Stomach smooth muscle (tissue), 2 donors: ENCODE data around the gene RAMP3.

Experiments used
- H3K27ac ChIP-seq: one replicate; pipeline ENCODE4 v1.7.0; 2013; ENCODE audit warnings: mild to moderate bottlenecking, low read length, inconsistent platforms
- H3K27me3 ChIP-seq, 2 donors: one replicate each; pipeline ENCODE4 v1.7.0; 2013; ENCODE audit warnings: low read length in 2 of 2; ENCODE audit not compliant: insufficient read depth in 2 of 2, control insufficient read depth in 1 of 2
- H3K36me3 ChIP-seq, 2 donors: one replicate each; pipeline ENCODE4 v1.7.0; 2013; ENCODE audit warnings: low read length in 2 of 2; ENCODE audit not compliant: control insufficient read depth in 2 of 2, insufficient read depth in 2 of 2
- H3K4me1 ChIP-seq: one replicate; pipeline ENCODE4 v1.7.0; 2013; ENCODE audit warnings: low read length; ENCODE audit not compliant: control insufficient read depth, insufficient read depth
- H3K4me3 ChIP-seq, 2 donors: one replicate each; pipeline ENCODE4 v1.7.0; 2013; ENCODE audit warnings: low read length in 2 of 2
- H3K9ac ChIP-seq, 2 donors: one replicate each; pipeline ENCODE4 v1.7.0; 2013; ENCODE audit warnings: low read length in 2 of 2, mild to moderate bottlenecking in 1 of 2
- H3K9me3 ChIP-seq, 2 donors: one replicate each; pipeline ENCODE4 v1.7.0; 2013; ENCODE audit warnings: low read length in 2 of 2; ENCODE audit not compliant: control insufficient read depth in 2 of 2
- donor health status: healthy.
- donor health status: Pancreatic carcinoma.

Gene RAMP3

DNA sequence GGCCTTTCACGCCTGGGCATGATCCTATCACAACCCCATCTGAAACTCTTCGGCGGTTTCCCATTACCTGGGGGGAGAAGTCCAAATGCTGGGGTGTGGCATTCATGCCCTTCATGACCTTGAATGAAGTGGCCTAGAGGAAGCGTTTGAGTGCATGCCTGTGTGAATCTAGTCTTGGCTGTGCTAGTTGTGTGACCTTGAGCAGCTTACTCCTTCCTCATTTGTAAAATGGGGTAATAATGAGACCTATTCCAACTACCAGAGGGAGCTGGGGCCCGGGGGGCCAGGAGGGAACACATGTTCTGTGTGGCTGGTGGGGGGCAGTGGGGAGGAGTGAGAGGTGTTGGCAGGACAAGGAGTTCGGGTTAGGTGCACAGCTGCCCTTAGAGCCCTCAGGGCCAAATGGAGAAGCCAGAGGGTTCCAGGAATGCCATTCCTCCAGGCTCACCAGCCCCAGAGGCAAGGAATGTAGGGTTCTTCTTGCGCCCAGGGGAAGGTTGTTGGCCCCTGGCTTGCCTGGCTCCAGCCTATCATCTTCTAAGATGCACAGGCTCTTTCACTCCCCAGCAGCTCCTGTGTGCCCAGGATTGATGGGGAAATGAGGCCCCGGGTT is 24.8 kb upstream of the RAMP3 start:
- H3K4me1 ChIP-seq: no peaks in the 10 kb centered on the region
- H3K9me3 ChIP-seq: no peaks in the 10 kb centered on the region
- no peak overlapping the region for H3K4me3 ChIP-seq
- peaks cover 0 to 4% of the 10 kb centered on the region in 2 donors for H3K27me3 ChIP-seq
- no peak overlapping the region for H3K27ac ChIP-seq
- no peak overlapping the region for H3K9ac ChIP-seq
- no peaks in the 10 kb centered on the region for H3K36me3 ChIP-seq

- Histone ChIP-seq H3K4me1 (no peaks in the 10 kb centered on the region), H3K9me3 (no peaks in the 10 kb centered on the region), H3K4me3 (no peak overlapping the region), H3K27me3 (peaks cover 0 to 4% of the 10 kb centered on the region in 2 donors), H3K27ac (no peak overlapping the region), H3K9ac (no peak overlapping the region), H3K36me3 (no peaks in the 10 kb centered on the region)
Measured at GRCh38 chr7:45133352-45133751, 24.2 kb upstream of the RAMP3 start.

DNA sequence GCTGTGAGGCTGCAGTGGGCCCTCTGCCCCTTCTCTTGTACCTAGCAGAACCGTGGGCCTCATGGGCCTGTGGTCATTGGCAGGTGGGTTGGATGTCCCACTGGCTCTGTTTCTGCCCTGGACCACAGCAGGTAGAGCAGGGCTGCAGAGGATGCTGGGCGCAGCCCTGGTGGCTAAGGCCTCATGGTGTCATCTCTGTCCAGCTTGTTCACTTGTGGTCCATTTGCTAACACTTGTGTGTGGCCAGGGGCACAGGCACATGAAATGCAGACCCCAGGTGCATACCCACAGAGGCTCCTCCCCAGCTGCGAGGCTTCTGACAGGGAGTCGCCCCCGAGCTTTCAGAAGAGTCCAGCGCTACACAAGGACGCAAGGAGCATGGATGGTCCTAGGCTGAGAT is 23.7 kb upstream of the RAMP3 start:
- Histone ChIP-seq H3K27me3 (peaks cover under 1 to 4% of the 10 kb centered on the region in 2 donors), H3K27ac (no peak overlapping the region), H3K9ac (no peak overlapping the region)

DNA sequence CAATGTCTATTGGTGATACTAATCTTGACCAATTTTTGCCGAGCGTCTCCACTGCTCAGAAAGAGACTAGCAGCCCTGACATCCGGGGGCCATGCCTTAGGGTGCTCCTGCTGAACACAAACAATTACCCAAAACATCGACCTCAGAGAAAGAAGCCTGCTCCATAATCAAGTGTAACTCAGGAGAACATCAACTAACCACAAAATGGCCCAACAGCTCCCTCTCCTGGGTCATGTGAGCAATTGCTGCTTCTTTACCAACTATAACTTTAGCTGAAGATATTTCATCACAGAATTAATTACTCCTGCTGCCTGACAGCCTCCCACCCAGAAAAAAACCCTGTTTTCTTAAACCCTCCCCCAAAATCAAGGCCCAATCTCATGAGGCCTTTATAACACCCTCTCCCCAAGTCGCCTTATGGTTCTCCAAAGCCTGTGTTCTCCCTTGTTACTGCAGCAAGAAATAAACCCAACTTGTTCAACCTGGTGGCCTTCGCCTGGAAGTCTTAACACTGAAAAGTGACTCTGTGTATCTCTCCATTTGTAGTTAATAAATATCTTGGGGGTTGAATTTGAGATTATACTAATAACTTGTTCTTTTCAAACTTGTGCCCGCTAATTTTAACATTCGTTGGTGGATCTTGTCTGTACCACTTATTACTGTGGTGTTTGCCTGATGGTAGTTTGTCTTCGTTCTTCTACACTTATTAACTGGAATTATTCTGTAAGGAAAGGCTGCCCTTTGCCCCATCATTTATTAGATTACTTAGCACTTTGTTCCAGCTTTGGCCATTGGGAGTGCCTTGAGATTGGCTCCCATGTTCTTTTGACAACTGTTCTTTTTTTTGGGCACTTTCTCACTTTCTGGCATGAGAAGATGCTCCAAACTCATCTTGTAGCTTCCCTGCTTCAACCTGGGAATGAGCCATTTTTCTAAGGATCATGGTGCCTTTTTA is 21.2 kb upstream of the RAMP3 start:
- Histone ChIP-seq H3K27ac (no peak overlapping the region), H3K4me3 (no peak overlapping the region), H3K36me3 (no peaks in the 10 kb centered on the region), H3K27me3 (peaks cover 2 to 4% of the 10 kb centered on the region in 2 donors), H3K4me1 (no peaks in the 10 kb centered on the region), H3K9me3 (no peaks in the 10 kb centered on the region), H3K9ac (no peak overlapping the region)

More for the DNA sequence above, 23.7 kb upstream of the RAMP3 start:
- H3K9me3 ChIP-seq: no peaks in the 10 kb centered on the region
- no peak overlapping the region for H3K4me3 ChIP-seq
- H3K4me1 ChIP-seq: no peaks in the 10 kb centered on the region
- no peaks in the 10 kb centered on the region for H3K36me3 ChIP-seq

DNA sequence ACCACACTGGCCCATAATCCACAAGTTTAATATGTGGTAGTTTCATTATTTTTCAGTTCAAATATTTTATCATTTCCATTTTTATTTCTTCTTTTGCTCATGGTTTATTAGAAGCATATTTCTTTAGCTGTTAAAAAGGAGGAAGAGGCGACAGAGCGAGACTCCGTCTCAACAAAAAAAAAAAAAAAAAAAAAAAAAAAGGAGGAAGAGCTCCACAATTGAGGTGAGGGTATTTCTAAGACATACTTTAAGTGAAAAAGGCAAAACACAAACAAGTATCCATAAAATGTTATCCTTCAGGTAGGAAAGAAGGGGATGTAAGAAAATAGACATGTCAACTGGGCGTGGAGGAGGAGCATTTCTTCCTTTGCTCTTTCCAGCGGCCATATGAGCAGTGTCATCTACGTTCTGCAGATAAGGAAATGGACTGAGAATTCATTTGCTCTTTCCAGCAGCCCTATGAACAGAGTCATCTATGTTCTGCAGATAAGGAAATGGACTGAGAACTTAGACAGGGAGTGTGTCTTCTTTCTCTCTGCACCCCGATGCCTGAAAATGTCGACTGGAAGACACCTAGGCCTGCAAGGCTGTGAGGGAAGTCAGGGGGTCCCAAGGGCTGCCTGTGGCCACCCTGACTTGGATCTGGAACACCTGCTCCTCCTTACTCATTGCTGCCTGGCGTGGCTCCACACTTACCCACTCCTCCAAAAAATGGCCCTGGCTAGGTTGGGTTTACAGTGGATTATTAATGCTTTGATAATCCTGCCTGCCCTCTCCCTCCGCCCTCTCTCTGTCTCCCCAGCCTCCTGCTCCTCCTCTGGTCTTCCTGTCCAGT is 18.9 kb upstream of the RAMP3 start:
- H3K9me3 ChIP-seq: no peaks in the 10 kb centered on the region
- H3K4me1 ChIP-seq: no peaks in the 10 kb centered on the region
- no peak overlapping the region for H3K9ac ChIP-seq
- no peak overlapping the region for H3K4me3 ChIP-seq
- no peaks in the 10 kb centered on the region for H3K36me3 ChIP-seq
- no peak overlapping the region for H3K27ac ChIP-seq
- H3K27me3 ChIP-seq: peaks cover 2% of the 10 kb centered on the region in 2 donors

DNA sequence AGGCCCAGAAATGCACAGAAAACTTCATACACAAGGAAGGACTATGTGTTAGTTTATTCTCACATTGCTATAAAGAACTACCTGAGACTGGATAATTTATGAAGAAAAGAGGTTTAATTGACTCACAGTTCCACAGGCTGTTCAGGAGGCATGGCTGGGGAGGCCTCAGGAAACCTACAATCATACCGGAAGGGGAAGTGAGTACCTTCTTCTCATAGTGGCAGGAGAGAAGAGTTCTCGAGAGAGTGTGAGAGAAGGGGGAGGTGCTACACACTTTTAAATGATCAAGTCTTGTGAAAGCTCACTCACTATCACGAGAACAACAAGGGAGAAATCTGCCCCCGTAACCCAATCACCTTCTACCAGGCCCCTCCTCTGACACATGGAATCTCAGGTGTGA is 16.8 kb upstream of the RAMP3 start:
- Histone ChIP-seq H3K4me3 (no peak overlapping the region), H3K4me1 (no peaks in the 10 kb centered on the region), H3K27ac (no peak overlapping the region), H3K9me3 (no peaks in the 10 kb centered on the region), H3K36me3 (no peaks in the 10 kb centered on the region), H3K27me3 (peaks cover 6 to 8% of the 10 kb centered on the region in 2 donors), H3K9ac (no peak overlapping the region)

DNA sequence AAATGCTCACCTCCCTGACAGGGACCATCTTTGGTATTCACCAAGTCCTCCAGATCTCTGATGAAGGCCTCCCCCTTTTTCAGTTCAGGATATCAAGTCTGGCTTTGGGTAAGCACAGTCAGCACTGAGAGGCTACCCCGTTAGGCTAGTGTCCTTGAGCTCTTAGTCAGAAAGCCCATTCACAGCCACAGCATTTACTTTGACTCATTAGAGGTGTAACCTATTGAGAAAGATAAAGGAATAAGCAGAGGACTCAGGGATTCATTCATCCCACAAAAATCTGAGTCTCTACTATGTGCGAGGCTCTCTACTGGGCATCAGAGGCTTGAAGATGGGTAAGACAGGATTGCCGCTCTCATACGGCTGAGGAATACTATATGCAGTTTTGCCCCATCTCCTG is 14.0 kb upstream of the RAMP3 start:
- no peak overlapping the region for H3K9ac ChIP-seq
- no peaks in the 10 kb centered on the region for H3K9me3 ChIP-seq
- no peaks in the 10 kb centered on the region for H3K36me3 ChIP-seq
- no peak overlapping the region for H3K4me3 ChIP-seq
- peaks cover 16% of the 10 kb centered on the region in 2 donors for H3K27me3 ChIP-seq
- H3K4me1 ChIP-seq: no peaks in the 10 kb centered on the region
- H3K27ac ChIP-seq: no peak overlapping the region

- Histone ChIP-seq H3K4me1 (no peaks in the 10 kb centered on the region), H3K9ac (no peak overlapping the region), H3K27ac (no peak overlapping the region), H3K27me3 (peaks cover 16 to 17% of the 10 kb centered on the region in 2 donors), H3K36me3 (no peaks in the 10 kb centered on the region), H3K4me3 (no peak overlapping the region), H3K9me3 (no peaks in the 10 kb centered on the region)
Measured at GRCh38 chr7:45145881-45146280, 11.7 kb upstream of the RAMP3 start.

DNA sequence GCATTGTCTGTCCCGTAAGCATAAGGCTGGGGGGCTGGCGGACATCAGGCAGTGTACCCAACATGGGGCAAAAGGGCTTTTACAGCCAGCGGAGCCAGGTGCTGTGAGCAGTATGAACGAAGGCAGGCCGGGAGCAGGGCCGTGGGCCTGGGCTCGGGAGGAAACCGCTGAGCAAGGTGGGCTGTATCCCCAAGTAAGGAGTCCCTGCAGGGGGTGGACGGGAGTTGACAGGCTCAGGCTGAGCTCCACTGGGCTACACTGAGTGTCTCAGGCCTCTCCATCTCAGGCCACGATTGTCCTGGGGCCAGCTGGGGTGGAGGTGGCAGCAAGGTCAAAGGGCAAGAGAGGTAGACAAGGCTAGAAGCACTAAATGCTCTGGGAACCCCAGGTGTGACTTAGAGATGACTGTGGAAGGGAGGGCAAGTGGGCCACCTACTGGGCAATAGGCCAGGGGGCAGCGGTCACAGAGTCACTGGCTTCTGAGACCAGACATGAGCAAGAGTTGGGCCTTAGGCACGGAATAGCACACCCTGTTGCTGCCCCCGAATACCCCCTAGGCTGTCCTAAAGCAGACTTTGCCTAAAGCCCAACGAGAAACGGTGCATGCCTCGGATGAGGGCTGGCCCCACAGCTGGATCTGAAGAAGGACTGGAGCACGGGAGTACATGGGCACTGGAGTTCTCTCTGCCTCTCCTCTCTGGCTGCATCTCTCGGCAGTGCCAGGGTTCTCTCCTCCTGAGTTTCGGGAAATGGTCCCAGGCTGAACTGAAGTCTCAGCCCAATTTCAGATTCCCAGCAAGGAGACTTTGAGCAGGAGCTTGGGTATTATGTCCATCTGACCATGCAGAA is 10.8 kb upstream of the RAMP3 start:
- no peaks in the 10 kb centered on the region for H3K9me3 ChIP-seq
- no peaks in the 10 kb centered on the region for H3K4me1 ChIP-seq
- peaks cover 18 to 19% of the 10 kb centered on the region in 2 donors for H3K27me3 ChIP-seq
- no peak overlapping the region for H3K27ac ChIP-seq
- no peak overlapping the region for H3K4me3 ChIP-seq
- H3K36me3 ChIP-seq: no peaks in the 10 kb centered on the region
- H3K9ac ChIP-seq: no peak overlapping the region
